COLO668 (cell line): Measurements from ENCODE around the gene AATK.
A peak's percentile ranks its signal among the peaks of the same experiment; 100 is the strongest.

Experiments used
- DNase-seq: peaks from one replicate; lab custom pipeline; 2025; ENCODE audit not compliant: unreplicated experiment; lab: John Stamatoyannopoulos, UW

AATK gene

DNA sequence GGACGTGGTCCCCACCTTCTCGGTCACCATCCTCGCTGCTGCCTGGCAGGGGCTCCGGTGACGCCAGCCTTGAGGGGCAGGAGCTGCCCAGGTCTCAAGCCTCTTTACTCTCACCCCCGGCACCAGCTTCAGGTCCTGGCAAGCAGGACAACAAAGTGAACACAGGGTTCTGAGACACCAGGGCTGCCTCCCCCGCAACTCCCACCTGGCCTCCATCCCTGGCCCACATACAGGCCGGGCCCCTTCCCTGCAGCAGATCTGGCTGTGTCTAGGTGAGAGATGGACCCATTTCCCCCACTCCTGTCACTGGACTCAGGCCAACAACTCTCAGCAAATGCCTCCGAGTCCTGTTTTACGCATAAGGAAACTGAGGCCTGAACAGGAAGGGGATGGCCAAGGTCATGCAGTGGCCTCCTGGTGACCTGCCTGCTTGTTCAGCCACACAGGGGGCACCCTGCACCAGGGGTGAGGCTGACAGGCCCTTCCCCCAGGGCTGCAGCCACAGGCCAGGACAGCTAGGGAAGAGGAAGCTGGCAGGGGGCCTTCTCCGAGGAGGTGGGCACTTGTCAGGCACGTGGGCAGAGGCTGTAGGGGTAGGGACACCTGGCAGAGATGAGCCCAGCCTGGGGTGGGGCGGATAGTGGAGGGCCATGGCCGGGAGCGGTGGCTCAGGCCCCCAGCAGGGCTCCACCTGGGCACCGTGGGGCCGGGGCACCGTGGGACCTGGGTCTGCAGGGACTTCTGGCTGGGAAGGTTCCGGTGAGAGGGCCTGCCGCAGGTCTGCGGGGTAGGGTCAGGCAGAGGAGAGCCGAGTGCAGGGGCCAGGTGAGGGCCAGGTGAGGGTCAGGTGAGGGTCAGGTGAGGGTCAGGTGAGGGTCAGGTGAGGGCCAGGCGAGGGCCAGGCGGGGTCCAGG lies 47.5 kb downstream of the AATK start:
- DNase-seq, result no peak

GRCh38 chr17:81117672-81118198 lies 48.3 kb downstream of the AATK start:
- no peak for DNase-seq

DNA sequence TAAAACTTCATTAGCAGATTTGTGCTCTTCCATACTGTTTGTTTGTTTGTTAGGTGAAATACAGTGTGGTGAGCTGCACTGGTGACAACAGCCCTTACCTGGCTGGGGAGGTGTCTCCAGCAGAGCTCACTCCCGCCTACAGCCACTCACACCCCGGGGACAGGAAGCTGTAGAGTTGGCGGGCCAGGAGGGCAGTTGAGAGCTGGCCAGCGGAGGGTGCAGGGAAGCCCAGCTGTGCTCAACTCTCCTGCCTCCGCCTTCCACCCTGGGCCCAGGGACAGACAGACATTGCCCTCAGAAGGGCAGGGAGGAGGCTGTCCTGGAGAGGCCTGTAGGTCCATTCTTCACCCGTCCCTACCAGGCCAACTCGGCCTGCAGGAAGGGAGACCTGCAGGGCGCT lies 49.3 kb downstream of the AATK start:
- peak; percentile 10 for DNase-seq

GRCh38 chr17:81115749-81116464 lies 50.1 kb downstream of the AATK start:
- DNase-seq, result peak; percentile 30

GRCh38 chr17:81115219-81115618 lies 50.8 kb downstream of the AATK start:
- DNase-seq, result no peak

DNA sequence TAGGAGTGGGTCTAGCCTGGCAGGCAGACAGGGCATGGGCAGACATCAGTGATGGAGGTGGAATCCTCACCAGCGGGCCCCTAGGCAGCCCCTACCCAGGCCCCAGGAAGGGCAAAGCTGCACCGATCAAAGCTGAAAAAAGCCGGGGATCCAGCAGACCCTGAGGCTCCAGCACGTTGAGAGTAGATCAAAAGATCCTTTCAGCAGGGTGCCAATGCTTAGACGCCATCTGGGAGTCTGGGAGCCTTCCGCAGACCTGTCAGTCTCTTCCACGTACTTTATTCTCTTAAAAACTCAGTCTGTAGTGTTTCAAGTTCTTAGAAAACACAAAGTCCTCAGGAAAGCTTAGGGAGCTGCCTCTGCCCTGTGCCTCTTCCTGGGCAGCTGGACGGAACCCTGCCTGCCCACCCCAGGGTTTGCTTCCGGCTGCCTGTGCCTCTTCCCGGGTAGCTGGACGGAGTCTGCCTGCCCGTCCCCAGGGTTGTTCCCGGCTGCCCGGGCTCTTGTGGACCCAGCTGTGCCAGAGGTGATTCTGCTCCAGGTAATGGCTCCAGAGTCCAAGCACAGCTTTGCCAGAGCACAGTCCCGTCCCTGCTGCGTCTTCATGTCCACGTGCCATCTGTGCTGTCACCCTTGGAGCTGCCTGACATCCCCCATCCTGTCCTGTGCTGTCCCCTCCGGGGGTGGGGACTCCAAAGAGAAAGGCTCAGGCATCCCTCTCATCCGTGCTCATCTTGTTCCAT lies 51.5 kb downstream of the AATK start:
- no peak for DNase-seq

DNA sequence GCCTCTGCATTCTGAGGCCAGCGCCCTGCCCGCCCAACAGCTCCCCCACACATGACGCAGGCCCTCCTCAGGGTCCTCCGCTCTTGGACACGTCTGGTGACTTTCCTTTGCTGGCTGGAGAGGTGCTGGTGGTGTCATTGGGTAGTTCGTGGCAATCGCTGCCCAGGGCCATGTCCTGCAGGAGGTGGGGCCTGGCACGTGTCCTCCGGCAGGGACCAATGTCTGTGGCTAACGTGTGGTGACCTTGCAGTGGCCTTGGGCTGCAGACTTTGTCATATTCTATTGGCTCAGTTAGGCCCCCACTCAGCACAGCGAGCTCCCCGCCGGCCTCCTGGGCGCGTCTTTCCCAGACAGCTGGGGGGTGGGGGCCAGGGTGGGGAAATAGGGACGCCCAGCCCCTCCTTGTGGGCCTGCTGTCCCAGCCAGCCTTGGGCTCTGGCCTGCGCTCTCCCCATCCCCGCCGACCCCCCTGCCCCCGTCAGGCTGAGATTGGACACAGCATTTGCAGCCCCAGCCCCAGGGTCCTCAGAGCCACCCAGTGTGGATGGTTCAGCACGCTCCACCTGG lies 52.8 kb downstream of the AATK start:
- DNase-seq, result no peak

- no peak for DNase-seq
Measured at GRCh38 chr17:81112450-81112849, 53.6 kb downstream of the AATK start.

DNA sequence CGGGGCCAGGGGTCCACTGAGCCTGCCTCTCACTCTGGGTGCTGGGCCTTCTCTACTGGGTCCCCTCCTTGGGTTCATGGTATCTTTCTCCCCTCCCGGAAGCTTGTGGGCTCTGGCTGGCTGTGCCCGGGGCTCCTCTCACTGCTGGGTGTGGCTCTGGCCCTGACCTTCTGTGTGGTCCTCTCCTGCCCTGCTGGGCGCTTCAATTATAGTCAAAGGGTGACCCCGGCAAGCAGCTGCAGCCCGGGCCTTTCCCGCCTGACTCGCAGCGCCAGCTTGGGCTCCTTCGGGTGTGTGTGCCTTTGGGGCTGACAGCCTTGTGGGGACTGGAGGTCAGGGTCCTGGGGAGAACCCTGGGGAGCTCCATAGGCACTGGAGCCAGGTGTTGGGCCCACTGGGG lies 55.0 kb downstream of the AATK start:
- DNase-seq, result no peak

GRCh38 chr17:81110488-81111040 lies 55.5 kb downstream of the AATK start:
- no peak for DNase-seq

DNA sequence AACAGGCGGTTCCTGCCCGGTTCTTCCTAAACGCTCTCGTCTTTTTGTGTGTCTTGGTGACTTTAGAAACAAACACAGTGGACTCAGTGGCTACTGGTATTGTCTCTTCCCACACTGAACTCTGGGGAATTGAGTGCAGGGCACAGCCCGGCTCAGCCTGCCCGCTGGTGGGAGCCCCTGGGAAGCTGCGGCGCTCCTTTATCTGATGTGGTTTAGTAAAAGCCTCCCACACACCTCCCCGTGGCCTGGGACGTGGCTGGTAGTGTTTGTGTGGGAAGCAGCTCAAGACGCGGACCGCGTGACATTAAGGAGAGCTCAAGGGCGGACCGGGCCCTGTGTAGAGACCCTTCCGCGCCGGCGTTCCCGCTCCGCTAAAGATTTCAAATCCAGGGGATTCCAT lies 56.1 kb downstream of the AATK start:
- DNase-seq, result no peak

- no peak for DNase-seq
Measured at GRCh38 chr17:81108220-81108619, 57.8 kb downstream of the AATK start.

- no peak for DNase-seq
Measured at GRCh38 chr17:81106716-81107115, 59.3 kb downstream of the AATK start.

GRCh38 chr17:81103379-81103778 lies 62.6 kb downstream of the AATK start:
- DNase-seq, result no peak

GRCh38 chr17:81102869-81103268 lies 63.2 kb downstream of the AATK start:
- no peak for DNase-seq

DNA sequence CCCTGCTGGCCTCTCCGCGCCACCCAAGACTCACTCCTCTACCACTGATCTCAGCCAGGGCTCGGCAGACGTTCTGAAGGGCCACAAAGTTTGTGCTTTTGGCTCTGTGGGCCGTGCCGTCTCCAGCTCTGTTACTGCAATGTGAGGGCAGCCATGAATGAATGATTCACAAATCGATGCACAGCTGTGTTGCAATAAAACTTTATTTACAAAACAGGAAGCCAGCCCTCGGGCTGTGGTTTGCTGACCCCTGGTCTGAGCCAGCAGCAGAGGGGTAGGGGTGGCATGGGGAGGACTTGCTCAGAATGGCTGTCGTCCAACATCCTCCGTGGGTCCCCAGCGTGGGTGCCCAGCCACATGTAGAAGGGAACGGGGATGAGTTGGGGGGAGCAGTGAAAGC lies 63.7 kb downstream of the AATK start:
- DNase-seq, result no peak

DNA sequence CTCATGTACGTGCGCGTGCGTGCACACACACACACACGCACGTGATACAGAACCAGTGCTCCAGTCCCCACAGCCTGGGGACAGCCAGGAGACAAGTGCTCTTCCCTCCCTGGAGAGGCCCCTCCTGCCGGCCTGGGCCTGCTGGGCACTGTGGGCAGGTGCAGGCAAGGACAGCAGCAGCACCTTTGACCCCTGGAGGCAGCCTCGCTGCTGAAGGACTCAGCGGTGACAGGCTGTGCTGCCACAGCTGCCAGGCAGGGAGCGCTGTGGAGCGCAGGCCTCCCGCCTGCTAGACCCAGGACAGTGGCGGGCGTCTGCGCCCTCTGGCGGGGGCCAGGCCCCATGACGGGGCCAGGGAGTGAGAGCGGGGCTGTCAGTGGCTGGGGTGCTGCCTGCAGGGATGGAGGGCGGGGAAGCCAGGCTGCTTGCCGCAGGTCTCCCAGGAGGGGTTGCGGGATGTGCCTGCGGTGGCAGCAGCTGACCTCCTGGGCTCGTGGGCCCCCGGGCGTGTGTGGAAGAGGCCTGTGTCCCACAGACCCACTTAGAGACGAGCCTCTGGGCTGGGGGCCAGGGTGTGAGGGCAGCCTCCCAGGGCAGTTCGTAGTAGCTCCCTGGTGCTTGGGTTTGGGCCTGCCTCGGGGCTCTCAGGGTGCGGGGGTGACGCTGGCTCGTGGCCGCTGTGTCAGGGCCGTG lies 64.3 kb downstream of the AATK start:
- peak; percentile 74 for DNase-seq

DNA sequence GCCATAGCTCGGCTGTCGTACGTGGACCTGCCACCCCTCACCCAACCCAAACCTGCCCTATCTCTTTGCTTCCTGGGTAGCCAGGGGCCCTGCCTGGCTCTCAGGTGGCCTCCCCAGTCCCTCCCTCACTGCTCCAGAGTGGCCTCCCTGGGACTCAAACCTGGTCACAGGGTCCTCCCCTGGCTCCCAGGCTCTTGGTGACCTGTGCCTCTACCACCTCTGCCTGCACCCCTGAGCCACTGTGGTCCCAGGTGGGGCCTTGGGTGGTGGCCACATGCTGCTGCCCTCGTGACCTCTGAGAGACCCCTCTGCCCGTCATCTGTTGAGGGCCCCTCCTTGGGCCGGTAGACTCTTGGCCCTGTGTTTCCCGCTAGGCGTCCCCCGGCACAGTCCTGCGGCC lies 65.4 kb downstream of the AATK start:
- no peak for DNase-seq

- no peak for DNase-seq
Measured at GRCh38 chr17:81099888-81100287, 66.1 kb downstream of the AATK start.

DNA sequence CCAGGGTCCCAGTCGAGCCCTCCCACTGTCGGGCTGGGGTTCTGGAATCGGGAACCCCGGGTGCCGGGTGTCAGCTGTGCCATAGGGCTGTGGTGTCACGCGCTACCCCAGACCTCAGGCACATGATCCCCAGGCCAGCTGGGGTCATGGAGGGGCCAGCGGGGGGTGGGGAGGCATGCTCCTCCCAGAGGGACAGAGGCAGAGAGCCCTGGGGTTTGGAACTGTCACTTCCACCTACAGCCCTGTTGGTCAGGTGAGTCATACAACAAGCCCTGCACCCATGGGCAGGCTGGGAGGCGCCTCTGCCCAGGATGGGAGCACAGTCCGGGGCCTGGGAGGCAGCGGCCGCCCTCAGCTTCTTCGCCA lies 68.1 kb downstream of the AATK start:
- peak; percentile 2 for DNase-seq
